HCEC 1CT (cell line): Measurements from ENCODE around the gene DMKN.

ENCODE experiments used
- DNase-seq: peaks from one replicate; pipeline ENCODE4 v3.0.0-alpha.2; 2017

Gene DMKN

GRCh38 chr19:35549174-35549788 is 35.8 kb upstream of the DMKN start:
- peak; percentile 52 for DNase-seq

GRCh38 chr19:35546532-35546931 is 33.1 kb upstream of the DMKN start:
- no peak for DNase-seq

GRCh38 chr19:35545855-35546381 is 32.5 kb upstream of the DMKN start:
- DNase-seq = no peak

- DNase-seq = peak; percentile 90
Measured at GRCh38 chr19:35545001-35545854, 31.8 kb upstream of the DMKN start, which contains the start of gene TMEM147. TSS of gene TMEM147 (plus strand) at chr19:35545626. CDS start at chr19:35545740, 114 bp downstream.

DNA sequence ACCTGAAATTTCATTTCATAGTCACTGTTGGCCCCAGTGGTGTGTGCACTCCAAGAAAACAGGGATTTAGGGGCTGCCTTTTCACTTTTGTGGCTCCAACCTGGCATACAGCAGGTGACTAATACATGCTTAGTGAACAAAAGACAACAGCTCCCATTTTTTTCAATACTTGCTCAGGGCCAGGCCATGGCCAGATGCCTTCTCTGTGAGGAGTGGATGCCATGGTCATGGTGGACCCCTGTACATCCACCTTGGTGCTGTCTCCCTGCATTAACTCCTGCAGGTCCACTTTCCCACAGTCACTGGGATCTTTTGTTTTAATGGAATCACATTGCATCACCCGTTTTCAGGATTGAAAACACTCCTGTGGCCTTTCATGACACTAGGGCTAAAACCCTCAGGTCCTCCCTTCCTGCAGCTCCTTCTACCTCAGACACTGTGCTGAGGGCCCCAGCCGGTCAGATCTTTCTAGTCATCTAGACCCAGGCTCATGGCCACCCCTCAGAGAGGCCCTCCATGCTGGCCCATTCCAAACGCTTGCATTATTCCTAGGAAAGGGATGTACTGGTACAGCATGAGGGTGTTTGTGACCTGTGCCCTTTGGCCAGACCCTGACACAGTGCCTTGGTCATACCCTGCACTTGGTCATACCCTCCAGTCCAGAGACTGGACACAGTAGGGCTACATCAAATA is 30.8 kb upstream of the DMKN start:
- no peak for DNase-seq

DNA sequence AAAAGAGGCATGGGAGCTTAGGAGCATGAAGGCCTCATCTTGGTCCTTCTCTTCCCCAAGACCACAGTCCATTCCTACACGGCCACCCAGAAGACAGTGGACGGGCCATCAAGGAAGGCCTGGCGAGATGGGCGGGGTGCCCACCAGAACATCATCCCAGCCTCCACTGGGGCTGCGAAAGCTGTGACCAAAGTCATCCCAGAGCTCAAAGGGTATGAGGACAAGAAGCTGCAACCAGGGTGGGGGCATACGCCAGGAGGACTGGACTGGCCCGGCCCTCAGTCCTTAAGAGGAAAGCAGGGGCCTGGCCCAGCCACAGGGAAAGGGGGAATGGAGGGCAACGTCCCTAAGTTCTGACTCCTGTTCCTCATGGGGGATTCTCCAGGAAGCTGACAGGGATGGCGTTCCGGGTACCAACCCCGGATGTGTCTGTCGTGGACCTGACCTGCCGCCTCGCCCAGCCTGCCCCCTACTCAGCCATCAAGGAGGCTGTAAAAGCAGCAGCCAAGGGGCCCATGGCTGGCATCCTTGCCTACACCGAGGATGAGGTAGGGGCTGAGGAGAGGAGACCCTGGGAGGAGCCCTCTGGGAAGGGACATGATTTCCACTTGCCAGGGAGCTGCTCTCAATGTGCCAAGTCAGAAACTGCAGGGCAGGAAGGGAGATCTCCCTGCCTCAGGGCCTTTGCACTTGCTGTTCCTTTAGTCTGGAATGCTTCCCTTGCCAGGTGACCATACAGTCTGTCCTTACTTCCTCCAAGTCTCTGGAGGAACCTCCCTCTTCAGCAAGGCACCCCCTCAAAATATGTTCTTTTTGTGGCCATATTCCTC is 30.0 kb upstream of the DMKN start:
- no peak for DNase-seq

GRCh38 chr19:35542209-35542608 is 28.8 kb upstream of the DMKN start:
- DNase-seq = no peak

- no peak for DNase-seq
Measured at GRCh38 chr19:35540356-35540927, 27.0 kb upstream of the DMKN start.

GRCh38 chr19:35539850-35540249 is 26.4 kb upstream of the DMKN start:
- DNase-seq = no peak

- no peak for DNase-seq
Measured at GRCh38 chr19:35539314-35539713, 25.9 kb upstream of the DMKN start.

DNA sequence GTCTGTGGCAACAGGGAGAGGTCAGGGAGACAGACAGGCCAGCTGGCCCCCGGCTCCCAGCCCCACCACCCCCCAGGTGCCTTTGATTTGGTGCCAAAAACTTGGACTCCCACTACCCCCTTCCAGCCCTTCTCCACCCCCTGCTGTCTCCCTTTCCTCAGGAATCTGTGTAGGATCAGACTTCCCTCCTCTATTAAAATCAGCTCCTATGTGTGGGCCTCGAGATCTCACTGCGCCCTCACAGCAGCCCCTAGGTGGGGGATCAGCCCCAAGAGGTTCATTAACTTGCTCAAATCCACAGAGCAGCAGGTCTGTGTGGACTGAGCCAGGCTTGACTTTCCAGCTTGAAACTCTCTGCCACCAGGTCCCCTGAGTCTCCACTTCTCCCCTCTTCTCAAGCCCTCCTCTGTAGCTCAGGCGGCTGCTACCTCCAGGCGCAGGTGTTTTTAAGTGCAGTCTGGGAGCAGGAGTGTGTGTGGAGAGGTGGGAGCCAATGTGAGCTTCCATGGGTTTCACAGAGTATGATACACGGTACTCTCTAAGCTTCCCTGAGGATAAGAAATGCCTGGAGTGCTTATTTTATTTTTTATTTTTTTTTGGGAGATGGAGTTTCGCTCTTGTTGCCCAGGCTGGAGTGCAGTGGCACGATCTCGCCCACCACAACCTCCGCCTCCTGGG is 21.5 kb upstream of the DMKN start:
- DNase-seq = no peak

GRCh38 chr19:35533822-35534392 is 20.5 kb upstream of the DMKN start:
- peak; percentile 23 for DNase-seq

- no peak for DNase-seq
Measured at GRCh38 chr19:35533201-35533821, 19.9 kb upstream of the DMKN start, which contains the start of gene GAPDHS. TSS of gene GAPDHS (plus strand) at chr19:35533456. CDS start at chr19:35533528, 72 bp downstream.

DNA sequence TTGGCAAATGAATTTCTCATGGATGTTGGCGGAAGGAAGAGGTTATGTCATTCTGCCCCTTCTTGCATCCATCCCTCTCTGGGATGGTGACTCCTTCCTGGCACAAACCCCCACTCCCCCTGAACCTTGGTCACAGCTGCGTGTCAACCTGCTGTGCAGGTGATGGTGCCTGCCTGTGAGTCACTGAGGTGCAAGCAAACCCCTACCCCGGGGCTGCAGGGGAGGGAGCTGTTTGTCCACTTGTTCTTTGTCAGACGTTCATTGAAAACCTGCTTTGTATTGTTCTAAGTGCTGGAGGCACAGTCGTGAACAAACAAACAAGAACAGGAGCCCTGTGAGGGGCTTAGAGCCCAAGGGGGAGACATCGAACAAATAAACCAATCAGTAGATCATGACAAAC is 17.8 kb upstream of the DMKN start:
- no peak for DNase-seq

- DNase-seq = no peak
Measured at GRCh38 chr19:35529241-35530218, 16.1 kb upstream of the DMKN start.

DNA sequence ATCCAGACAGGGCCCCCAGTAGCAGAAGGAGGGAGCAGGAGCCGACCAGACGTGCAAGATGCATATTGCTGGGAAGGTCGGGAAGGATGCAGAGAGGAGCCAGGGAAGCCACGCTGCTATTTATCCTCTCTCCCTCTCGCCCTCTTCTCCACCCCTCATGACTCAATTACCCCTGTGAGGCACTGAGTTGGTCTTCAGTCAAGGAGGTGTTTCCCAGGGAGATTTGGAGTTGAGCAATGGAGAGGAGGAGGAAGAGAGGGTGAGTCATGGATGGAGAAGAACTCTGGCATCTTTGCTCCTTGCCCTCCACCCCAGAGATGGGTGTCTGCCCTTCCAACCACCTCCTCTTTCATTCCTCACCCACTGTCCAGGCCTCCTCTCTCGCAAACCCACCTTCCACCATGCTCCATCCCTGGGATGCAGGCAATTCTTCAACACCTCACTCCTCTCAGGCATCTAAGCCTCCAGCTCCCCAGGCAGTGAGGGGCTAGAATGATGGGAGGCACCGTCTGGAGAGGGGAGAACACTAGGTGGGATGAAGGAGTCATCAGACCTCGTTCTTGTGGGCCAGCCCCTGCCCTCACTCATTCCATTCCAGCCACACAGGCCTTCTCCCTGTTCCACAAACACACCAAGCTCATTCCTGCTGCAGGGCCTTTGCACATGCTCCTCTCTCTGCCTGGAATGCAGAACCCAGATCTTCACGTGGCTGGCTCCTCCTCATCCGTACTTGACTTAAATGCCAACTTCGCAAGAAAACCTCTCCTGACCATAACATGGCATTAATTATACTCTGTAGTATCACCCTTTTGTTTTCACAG is 15.0 kb upstream of the DMKN start, which contains the start of gene SBSN:
TSS of gene SBSN (minus strand) at position 94 of the 821 bp plus-strand sequence. CDS start at position 64, 30 bp downstream.
- DNase-seq = peak; percentile 80

- DNase-seq = no peak
Measured at GRCh38 chr19:35525873-35526272, 12.4 kb upstream of the DMKN start.

GRCh38 chr19:35524181-35524837 is 10.9 kb upstream of the DMKN start:
- no peak for DNase-seq
